Measurements from ENCODE around the gene ZMYND10.

DNA sequence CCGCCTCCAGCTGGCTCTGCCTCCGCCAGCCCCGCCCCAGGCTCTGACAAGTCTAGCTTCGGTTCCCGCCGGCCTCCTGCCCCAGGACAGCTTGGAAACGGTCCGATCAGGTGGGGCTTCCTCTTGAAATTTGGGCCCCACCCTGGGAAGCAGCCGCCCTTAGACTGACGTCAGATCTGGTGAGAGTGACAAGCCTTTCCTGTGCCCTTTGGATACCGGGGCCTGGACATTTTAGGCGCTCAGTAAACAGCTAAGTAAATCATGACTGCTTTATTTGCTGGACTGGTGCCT lies 45.9 kb downstream of the ZMYND10 start:
- TF ChIP-seq, protein P1, sequence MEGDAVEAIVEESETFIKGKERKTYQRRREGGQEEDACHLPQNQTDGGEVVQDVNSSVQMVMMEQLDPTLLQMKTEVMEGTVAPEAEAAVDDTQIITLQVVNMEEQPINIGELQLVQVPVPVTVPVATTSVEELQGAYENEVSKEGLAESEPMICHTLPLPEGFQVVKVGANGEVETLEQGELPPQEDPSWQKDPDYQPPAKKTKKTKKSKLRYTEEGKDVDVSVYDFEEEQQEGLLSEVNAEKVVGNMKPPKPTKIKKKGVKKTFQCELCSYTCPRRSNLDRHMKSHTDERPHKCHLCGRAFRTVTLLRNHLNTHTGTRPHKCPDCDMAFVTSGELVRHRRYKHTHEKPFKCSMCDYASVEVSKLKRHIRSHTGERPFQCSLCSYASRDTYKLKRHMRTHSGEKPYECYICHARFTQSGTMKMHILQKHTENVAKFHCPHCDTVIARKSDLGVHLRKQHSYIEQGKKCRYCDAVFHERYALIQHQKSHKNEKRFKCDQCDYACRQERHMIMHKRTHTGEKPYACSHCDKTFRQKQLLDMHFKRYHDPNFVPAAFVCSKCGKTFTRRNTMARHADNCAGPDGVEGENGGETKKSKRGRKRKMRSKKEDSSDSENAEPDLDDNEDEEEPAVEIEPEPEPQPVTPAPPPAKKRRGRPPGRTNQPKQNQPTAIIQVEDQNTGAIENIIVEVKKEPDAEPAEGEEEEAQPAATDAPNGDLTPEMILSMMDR (conservative IDR thresholded peaks at IDR 0.05; ENCODE audit: low read length): no peak
- no peak for TF ChIP-seq EZH2phosphoT487 (IDR thresholded peaks at IDR 0.05; ENCODE audit: borderline replicate concordance, low read depth, low read length)

Measured in OCI-LY7 (cell line).